SK-N-MC (cell line): Measurements from ENCODE around the gene CYP4F22.
"Not testable (repeated sequence)": the region's sequence is repeated elsewhere in the genome, so short reads cannot be mapped to it uniquely, and the experiment has no call there.

ENCODE experiments used
- DNase-seq: peaks from one replicate; pipeline ENCODE4 v3.0.0-alpha.2; 2011; ENCODE audit warnings: low read depth, low spot score
- H3K27ac ChIP-seq: fragments of 200-600 bp; sonication (generic); 2 replicates; pipeline ENCODE4 v1.5.1; 2016; ENCODE audit warnings: mixed run types
- H3K36me3 ChIP-seq: fragments of 200-600 bp; sonication (generic); 2 replicates; pipeline ENCODE4 v1.6.1; 2017; ENCODE audit warnings: antibody characterized with exemption, low read length, mixed read lengths; ENCODE audit not compliant: insufficient read depth
- H3K4me3 ChIP-seq: fragments of 200-600 bp; sonication (generic); 2 replicates; pipeline ENCODE4 v1.5.1; 2016
- H3K9ac ChIP-seq: fragments of 200-600 bp; sonication (generic); 2 replicates; pipeline ENCODE4 v1.8.0; 2017; ENCODE audit warnings: mixed run types, mixed read lengths; ENCODE audit not compliant: insufficient read length
- H3K9me3 ChIP-seq: fragments of 200-600 bp; sonication (generic); 2 replicates; pipeline ENCODE4 v1.6.1; 2017; ENCODE audit warnings: low read depth, mild to moderate bottlenecking, antibody characterized with exemption, low read length, moderate library complexity, mixed read lengths
- EZH2 ChIP-seq: fragments of 200-600 bp; sonication (generic); IDR thresholded peaks from one replicate; pipeline ENCODE4 v1.6.1; 2017; ENCODE audit warnings: antibody characterized with exemption
- FOXP2 ChIP-seq: optimal IDR thresholded peaks from 2 replicates; pipeline ENCODE3; 2011; ENCODE audit warnings: mild to moderate bottlenecking, moderate library complexity; ENCODE audit not compliant: insufficient read depth; ENCODE audit errors: extremely low read length, control extremely low read depth
- POLR2AphosphoS5 ChIP-seq: IDR thresholded peaks from 2 replicates; pipeline ENCODE4 v1.6.1; 2012; ENCODE audit warnings: mild to moderate bottlenecking, low read depth, low read length, borderline replicate concordance

CYP4F22 gene

DNA sequence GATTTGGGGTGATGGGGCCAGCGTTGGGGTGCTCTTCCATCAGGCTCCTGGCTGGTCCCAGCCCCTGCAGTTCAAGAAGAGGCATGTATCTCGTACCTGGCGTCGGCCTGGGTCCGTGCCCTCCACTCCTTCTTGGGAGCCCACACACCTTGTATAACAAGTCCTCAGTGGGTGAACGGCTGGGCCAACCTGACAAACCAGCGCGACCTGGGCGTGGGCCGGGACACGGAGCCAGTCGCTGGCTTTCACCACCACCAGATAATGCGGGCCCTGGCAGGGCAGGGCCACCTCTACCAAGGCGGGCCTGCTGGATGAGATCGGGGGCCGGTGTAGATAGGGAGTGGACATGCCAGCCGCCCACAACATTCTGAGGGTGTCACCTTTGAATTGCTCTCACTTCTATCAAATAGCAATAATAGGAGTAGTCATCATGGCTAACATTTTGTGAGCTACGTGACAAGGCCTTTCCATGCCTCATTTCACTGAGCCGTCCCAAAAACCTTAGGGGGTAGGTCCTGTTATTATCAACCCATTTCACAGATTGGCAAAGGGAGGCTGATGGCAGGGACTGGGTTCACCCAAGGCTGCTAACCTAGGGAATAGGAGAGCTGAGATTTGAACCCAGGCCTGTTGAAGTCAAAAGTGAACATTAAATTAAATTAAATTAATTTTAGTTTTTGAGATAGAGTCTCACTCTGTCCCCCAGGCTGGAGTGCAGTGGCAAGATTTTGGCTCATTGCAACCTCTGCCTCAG, 3.5 kb downstream of the CYP4F22 start:
- Histone ChIP-seq H3K4me3 (no peak overlapping the region), H3K9me3 (no peaks in the 10 kb centered on the region), H3K27ac (no peak overlapping the region), H3K36me3 (no peaks in the 10 kb centered on the region), H3K9ac (no peak overlapping the region)
- TF ChIP-seq POLR2AphosphoS5: no peak
- no peak for TF ChIP-seq FOXP2
- no peak for TF ChIP-seq EZH2
- DNase-seq: no peak

DNA sequence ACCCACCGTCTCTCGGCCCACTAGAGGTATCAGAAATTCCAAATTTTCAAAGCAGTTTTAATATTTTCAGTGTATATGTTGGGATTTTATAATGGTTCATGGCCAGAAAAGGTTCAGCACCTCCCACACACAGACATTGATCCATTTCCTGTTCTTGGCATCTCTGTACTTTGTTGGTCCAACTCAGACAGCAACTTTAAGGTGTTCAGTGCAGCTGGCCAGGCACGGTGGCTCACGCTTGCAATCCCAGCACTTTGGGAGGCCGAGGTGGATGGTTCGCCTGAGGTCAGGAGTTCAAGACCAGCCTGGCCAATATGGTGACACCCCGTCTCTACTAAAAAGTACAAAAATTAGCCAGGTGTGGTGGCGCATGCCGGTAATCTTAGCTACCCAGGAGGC, 6.9 kb downstream of the CYP4F22 start:
- not testable (repeated sequence) for H3K4me3 ChIP-seq, H3K9me3 ChIP-seq, H3K36me3 ChIP-seq, H3K9ac ChIP-seq, DNase-seq, H3K27ac ChIP-seq

DNA sequence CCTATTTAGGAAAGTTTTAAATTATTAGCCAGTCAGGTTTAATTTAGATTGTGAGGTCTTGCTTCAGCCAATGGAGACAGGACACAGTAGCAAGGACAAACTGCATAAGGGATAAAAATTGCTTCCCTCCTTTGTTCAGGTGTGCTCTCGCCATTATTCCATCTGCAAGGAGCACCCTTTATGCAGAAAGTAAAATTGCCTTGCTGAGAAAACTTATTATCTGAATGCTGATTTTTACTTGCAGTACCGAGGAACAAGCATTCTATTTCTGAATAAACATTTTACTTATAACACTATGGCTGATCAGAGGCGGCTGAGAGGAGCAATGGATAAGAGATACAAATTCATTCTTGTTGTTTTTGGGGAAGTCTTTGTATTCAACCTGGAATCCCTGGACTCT, 8.0 kb downstream of the CYP4F22 start:
- TF ChIP-seq POLR2AphosphoS5 (no peak), FOXP2 (no peak), EZH2 (no peak)
- no peaks in the 10 kb centered on the region for H3K9me3 ChIP-seq
- H3K4me3 ChIP-seq: no peak overlapping the region
- DNase-seq: no peak
- H3K36me3 ChIP-seq: no peaks in the 10 kb centered on the region
- H3K27ac ChIP-seq: no peak overlapping the region
- no peak overlapping the region for H3K9ac ChIP-seq

DNA sequence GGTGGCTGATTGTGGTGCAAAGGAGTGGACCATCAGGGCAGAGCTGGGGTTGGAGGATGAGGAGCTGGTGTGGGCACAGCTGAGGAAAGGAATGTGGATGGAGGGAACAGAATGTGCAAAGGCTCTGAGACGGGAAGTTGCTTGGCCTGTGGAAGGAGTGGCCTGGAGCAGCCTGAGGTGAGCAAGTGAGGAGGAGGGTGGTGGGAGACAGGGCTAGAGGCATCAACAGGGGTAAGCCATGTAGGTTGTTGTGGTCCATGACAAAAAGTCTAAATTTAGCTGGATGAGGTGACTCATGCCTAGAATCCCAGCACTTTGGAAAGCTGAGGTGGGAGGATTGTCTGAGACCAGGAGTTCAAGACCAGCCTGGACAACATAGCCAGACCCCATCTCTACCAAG, 9.5 kb downstream of the CYP4F22 start:
- DNase-seq: no peak
- no peak overlapping the region for H3K9ac ChIP-seq
- H3K9me3 ChIP-seq: no peaks in the 10 kb centered on the region
- H3K36me3 ChIP-seq: no peaks in the 10 kb centered on the region
- H3K4me3 ChIP-seq: no peak overlapping the region
- TF ChIP-seq POLR2AphosphoS5: no peak
- no peak for TF ChIP-seq EZH2
- no peak for TF ChIP-seq FOXP2
- H3K27ac ChIP-seq: no peak overlapping the region

DNA sequence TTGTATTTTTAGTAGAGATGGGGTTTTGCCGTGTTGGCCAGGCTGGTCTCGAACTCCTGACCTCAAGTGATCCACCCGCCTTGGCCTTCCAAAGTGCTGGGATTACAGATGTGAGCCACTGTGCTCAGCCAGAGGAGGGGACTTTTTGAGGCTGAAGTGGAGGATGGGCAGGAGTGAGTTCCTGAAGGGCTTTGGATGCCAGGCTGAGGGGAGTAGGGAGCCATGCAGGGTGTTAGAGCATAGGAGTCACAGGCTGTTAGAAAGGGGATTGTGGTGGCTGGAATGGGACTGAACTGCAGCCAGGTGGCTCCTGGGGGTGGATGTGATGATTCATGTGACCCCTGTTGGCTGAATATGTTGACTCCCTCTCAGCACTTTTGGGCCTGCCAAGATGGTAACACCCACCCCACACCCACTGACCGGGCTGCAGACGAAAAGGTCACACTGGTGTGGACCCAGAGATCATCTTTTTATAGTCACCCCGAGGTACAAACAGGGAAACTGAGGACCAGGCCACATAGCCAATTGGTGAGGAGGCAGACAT, 11.2 kb downstream of the CYP4F22 start:
- no peak overlapping the region for H3K27ac ChIP-seq
- no peaks in the 10 kb centered on the region for H3K9me3 ChIP-seq
- DNase-seq: no peak
- TF ChIP-seq EZH2 (no peak), FOXP2 (no peak), POLR2AphosphoS5 (no peak)
- H3K9ac ChIP-seq: no peak overlapping the region
- no peak overlapping the region for H3K4me3 ChIP-seq
- H3K36me3 ChIP-seq: no peaks in the 10 kb centered on the region

DNA sequence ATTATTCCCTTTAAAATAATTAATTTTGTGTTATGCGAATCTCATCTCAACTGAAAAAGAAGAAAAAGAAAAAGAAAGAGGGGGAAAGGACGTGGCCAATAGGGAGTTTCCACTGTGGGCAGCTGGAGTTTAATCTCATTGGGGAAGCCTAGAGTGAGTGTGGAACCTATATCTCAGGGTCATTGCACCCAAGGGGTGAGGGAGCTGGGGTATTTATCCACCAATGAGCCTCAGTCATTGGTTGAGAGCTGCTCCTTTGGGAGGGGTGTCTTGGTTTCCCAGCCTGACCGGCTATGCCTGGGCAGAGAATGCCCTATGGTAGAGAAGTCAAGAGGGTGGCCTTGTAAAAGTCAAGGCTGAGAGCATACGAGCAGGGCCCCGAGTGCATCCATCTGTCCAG, 16.5 kb downstream of the CYP4F22 start:
- Histone ChIP-seq H3K27ac (no peak overlapping the region), H3K36me3 (no peaks in the 10 kb centered on the region)

DNA sequence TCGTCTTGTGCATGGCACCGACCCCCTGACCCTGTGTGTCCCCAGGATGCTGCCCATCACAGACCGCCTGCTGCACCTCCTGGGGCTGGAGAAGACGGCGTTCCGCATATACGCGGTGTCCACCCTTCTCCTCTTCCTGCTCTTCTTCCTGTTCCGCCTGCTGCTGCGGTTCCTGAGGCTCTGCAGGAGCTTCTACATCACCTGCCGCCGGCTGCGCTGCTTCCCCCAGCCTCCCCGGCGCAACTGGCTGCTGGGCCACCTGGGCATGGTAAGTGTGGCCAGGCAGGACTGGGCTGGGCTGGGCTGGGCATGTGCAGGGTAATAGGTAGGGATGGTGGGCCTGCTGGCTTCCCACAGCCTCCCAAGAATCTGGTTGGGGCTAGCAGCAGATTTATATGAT, 17.0 kb downstream of the CYP4F22 start:
- no peak for TF ChIP-seq FOXP2
- no peak for TF ChIP-seq EZH2
- Histone ChIP-seq H3K36me3 (no peaks in the 10 kb centered on the region), H3K27ac (no peak overlapping the region), H3K9ac (no peak overlapping the region), H3K4me3 (no peak overlapping the region), H3K9me3 (no peaks in the 10 kb centered on the region)
- no peak for DNase-seq

More for the DNA sequence above, 16.5 kb downstream of the CYP4F22 start:
- DNase-seq: no peak
- H3K9me3 ChIP-seq: no peaks in the 10 kb centered on the region
- no peak overlapping the region for H3K9ac ChIP-seq
- no peak overlapping the region for H3K4me3 ChIP-seq
- TF ChIP-seq POLR2AphosphoS5: no peak
- TF ChIP-seq FOXP2: no peak

DNA sequence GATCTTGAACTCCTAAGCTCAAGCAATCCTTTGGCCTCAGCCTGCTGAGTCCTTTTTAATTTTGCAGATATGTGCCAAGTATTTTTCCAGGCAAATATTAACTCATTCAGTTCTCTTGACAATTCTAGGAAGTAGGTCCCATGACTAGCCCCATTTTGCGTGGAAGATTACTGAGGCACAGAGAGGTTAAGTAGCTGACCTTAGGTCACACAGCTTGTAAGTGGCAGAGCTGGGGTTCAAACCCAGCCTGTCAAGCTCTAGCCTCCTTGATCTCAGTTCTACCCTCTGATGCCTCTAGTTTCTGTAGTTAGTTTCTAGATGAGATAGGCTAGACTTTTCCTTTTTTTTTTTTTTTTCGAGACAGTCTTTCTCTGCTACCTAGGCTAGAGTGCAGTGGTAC, 18.1 kb downstream of the CYP4F22 start:
- H3K9ac ChIP-seq: no peak overlapping the region
- no peak for DNase-seq
- no peak overlapping the region for H3K27ac ChIP-seq
- H3K36me3 ChIP-seq: no peaks in the 10 kb centered on the region
- H3K9me3 ChIP-seq: no peaks in the 10 kb centered on the region
- TF ChIP-seq FOXP2 (no peak), EZH2 (no peak), POLR2AphosphoS5 (no peak)
- H3K4me3 ChIP-seq: no peak overlapping the region

DNA sequence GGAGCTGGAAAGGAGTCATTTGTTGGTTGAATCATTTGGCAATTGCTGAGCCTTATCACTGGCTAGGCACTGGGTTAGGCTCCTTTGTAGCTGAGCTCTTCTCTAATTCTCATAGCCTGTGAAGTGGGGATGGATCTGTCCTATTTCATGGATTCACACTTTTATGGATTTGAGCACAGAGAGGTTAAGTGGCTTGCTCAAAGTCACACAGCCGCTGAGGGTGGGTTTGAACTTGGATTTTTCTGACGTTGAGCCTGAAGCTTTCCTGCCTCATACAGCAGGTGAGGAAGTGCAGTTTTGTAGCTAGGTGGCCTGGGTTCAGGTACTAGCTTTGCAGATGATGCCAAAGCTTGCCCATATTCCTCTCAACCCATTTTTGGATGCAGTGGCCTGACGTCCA, 19.4 kb downstream of the CYP4F22 start:
- H3K4me3 ChIP-seq: no peak overlapping the region
- DNase-seq: no peak
- no peaks in the 10 kb centered on the region for H3K9me3 ChIP-seq
- H3K27ac ChIP-seq: no peak overlapping the region
- no peak overlapping the region for H3K9ac ChIP-seq
- TF ChIP-seq POLR2AphosphoS5 (no peak), FOXP2 (no peak), EZH2 (no peak)
- H3K36me3 ChIP-seq: no peaks in the 10 kb centered on the region
